ENCODE results near the gene GMPPB. TPM values are rescaled to one million over a fixed set of nuclear protein-coding genes. Genes with fewer than 3 reads are reported as not detected.

Gene GMPPB
- total and polyA plus RNA-seq, 2 of the 8 experiments (the other 6 are each of a cell fraction or from before 2014, with no cell fraction given), result 20.9 to 23.9 TPM

- TF ChIP-seq BRCA1 (IDR thresholded peaks at IDR 0.05; ENCODE audit: low read depth, low read length), result no peak
- TF ChIP-seq CREB1 (IDR thresholded peaks at IDR 0.05), result peak; percentile 24; the same call in 1 of the 2 replicates
- no peak for TF ChIP-seq YY1 (IDR thresholded peaks at IDR 0.05; ENCODE audit: low read depth, low read length)
- TF ChIP-seq CHD1 (IDR thresholded peaks at IDR 0.05; ENCODE audit: low read depth, low read length), result no peak
- peak; percentile 60 for TF ChIP-seq TAF1 (IDR thresholded peaks at IDR 0.05; ENCODE audit: low read depth, low read length)
- no peak; the same call in none of the 2 replicates for TF ChIP-seq POLR2AphosphoS5 (IDR thresholded peaks at IDR 0.05; ENCODE audit: low read depth, low read length)
- TF ChIP-seq BACH1 (IDR thresholded peaks at IDR 0.05; ENCODE audit: low read length), result no peak; the same call in none of the 2 replicates
- TF ChIP-seq PHF8 (conservative IDR thresholded peaks at IDR 0.05; ENCODE audit: low read depth, low read length), result peak; percentile 85
- peak; percentile 59 for TF ChIP-seq MAX (IDR thresholded peaks at IDR 0.05)
- no peak for TF ChIP-seq CHD7 (IDR thresholded peaks at IDR 0.05; ENCODE audit: insufficient replicate concordance, low read length)
Measured at GRCh38 chr3:49673715-49674496, 49.8 kb downstream of the GMPPB start, which contains the start of gene APEH (continued).

Data from H1 (cell line).